Measurements from ENCODE around the gene ADAMTS14.
"Not testable (repeated sequence)": the region's sequence is repeated elsewhere in the genome, so short reads cannot be mapped to it uniquely, and the experiment has no call there.

DNA sequence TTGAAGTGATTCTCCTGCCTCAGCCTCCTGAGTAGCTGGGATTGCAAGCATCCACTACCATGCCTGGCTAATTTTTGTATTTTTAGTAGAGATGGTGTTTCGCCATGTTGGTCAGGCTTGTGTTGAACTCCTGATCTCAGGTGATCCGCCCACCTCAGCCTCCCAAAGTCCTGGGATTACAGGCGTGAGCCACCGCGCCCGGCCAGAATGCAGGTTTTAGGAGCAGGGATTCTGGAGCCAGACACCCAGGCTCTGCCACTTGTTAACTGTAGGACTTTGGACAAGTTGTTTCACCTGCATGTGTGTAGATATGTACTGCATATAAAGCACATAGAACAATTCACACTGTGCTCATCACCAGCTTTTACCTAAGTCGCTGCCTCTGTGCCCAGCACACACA, 98.2 kb downstream of the ADAMTS14 start:
- TF ChIP-seq, protein P1, sequence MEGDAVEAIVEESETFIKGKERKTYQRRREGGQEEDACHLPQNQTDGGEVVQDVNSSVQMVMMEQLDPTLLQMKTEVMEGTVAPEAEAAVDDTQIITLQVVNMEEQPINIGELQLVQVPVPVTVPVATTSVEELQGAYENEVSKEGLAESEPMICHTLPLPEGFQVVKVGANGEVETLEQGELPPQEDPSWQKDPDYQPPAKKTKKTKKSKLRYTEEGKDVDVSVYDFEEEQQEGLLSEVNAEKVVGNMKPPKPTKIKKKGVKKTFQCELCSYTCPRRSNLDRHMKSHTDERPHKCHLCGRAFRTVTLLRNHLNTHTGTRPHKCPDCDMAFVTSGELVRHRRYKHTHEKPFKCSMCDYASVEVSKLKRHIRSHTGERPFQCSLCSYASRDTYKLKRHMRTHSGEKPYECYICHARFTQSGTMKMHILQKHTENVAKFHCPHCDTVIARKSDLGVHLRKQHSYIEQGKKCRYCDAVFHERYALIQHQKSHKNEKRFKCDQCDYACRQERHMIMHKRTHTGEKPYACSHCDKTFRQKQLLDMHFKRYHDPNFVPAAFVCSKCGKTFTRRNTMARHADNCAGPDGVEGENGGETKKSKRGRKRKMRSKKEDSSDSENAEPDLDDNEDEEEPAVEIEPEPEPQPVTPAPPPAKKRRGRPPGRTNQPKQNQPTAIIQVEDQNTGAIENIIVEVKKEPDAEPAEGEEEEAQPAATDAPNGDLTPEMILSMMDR (IDR thresholded peaks at IDR 0.05): not testable (repeated sequence)
- not testable (repeated sequence) for TF ChIP-seq POLR2AphosphoS5, POLR2A, EP300 (IDR thresholded peaks at IDR 0.05)

All from stomach (tissue), 4 donors.